Endothelial cell of umbilical vein (primary cell): ENCODE measurements around the gene DGKI. TPM values are rescaled to one million over a fixed set of nuclear protein-coding genes. Genes with fewer than 3 reads are reported as not detected.

ENCODE experiments used
- BruUV-seq: library from RNA; stranded (reverse); fragments of 400-500 nt; replicated peaks from 2 replicates; lab custom pipeline; 2021; lab: Mats Ljungman, UMichigan
- CTCF ChIA-PET: fragments of 300-600, 350-600 bp; sonication (Branson Sonifier 250); formaldehyde crosslinking; loops from one replicate; lab custom pipeline; 2021; ENCODE audit warnings: antibody characterized with exemption, inconsistent platforms; lab: Charles Lee
- POLR2A ChIA-PET: fragments of 300-600, 350-600 bp; sonication (Branson Sonifier 250); formaldehyde crosslinking; loops from one replicate; lab custom pipeline; 2021; ENCODE audit warnings: antibody characterized with exemption, inconsistent platforms; lab: Charles Lee
- DNase-seq: peaks from one replicate; pipeline ENCODE4 v3.0.0-alpha.2; 2011; ENCODE audit warnings: low read depth, low spot score
- FAIRE-seq: peaks from 2 replicates; lab custom pipeline; 2011; peaks lifted over from hg19 to GRCh38; lab: Jason Lieb, UNC
- H2AFZ ChIP-seq: 2 replicates; pipeline ENCODE4 v1.6.0; 2012; ENCODE audit warnings: low read depth, low read length, control low read depth, inconsistent platforms
- H3K27ac ChIP-seq: 2 replicates; pipeline ENCODE4 v1.5.1; 2011; ENCODE audit warnings: low read depth, mild to moderate bottlenecking, control low read depth, low read length, moderate library complexity; ENCODE audit not compliant: insufficient read depth
- H3K27me3 ChIP-seq, 2 experiments: 2 replicates each; pipeline versions ENCODE4 v1.6.0 to v1.6.1; 2011; ENCODE audit warnings: low read length in 2 of 2, mixed read lengths in 1 of 2; ENCODE audit not compliant: control insufficient read depth in 2 of 2, insufficient read depth in 2 of 2
- H3K36me3 ChIP-seq, 2 experiments: 2 replicates in 1 of 2; 3 replicates in 1 of 2; pipeline ENCODE4 v1.5.1; 2011; ENCODE audit warnings: low read length in 2 of 2, mild to moderate bottlenecking in 1 of 2, moderate library complexity in 1 of 2; ENCODE audit not compliant: control insufficient read depth in 2 of 2, insufficient read depth in 2 of 2; ENCODE audit errors: extremely low read depth in 1 of 2
- H3K4me1 ChIP-seq: 3 replicates; pipeline ENCODE4 v1.5.1; 2011; ENCODE audit warnings: mild to moderate bottlenecking, low read length; ENCODE audit not compliant: control insufficient read depth, insufficient read depth; ENCODE audit errors: extremely low read depth
- H3K4me2 ChIP-seq: 2 replicates; pipeline ENCODE4 v1.6.1; 2011; ENCODE audit warnings: low read length, control low read depth, mixed read lengths; ENCODE audit not compliant: insufficient read depth
- H3K4me3 ChIP-seq, 3 experiments: fragments of 200-600 bp in 1 of 3; sonication (generic), shearing (Covaris generic) in 1 of 3; replicated peaks in 1 of 3; 2 replicates each; pipeline ENCODE4 v1.5.1; 2011 to 2016; ENCODE audit warnings: control low read depth in 3 of 3, low read length in 3 of 3, mild to moderate bottlenecking in 2 of 3, inconsistent platforms in 1 of 3, low read depth in 1 of 3, moderate library complexity in 1 of 3; ENCODE audit not compliant: insufficient read depth in 1 of 3
- H3K79me2 ChIP-seq: 2 replicates; pipeline ENCODE4 v1.6.0; 2012; ENCODE audit warnings: low read length, inconsistent platforms; ENCODE audit not compliant: control insufficient read depth, insufficient read depth
- H3K9ac ChIP-seq: replicated peaks from 2 replicates; pipeline ENCODE3; 2011; ENCODE audit warnings: low read length, control low read depth; ENCODE audit not compliant: insufficient read depth; ENCODE audit errors: extremely low read depth
- H3K9me1 ChIP-seq: replicated peaks from 3 replicates; pipeline ENCODE4 v1.6.0; 2011; ENCODE audit warnings: mild to moderate bottlenecking, low read length; ENCODE audit not compliant: control insufficient read depth, insufficient read depth; ENCODE audit errors: extremely low read depth
- H3K9me3 ChIP-seq: replicated peaks from 2 replicates; pipeline ENCODE4 v1.5.1; 2012; ENCODE audit warnings: low read length, inconsistent platforms; ENCODE audit not compliant: control insufficient read depth, insufficient read depth
- H4K20me1 ChIP-seq: replicated peaks from 2 replicates; pipeline ENCODE3; 2011; ENCODE audit warnings: mild to moderate bottlenecking, low read length; ENCODE audit not compliant: control insufficient read depth, insufficient read depth; ENCODE audit errors: extremely low read depth
- CTCF ChIP-seq, 2 donors: IDR thresholded peaks; 1 replicate in 1 of 2; 2 replicates in 1 of 2; pipeline ENCODE4 v1.5.1; 2011; ENCODE audit warnings: low read length in 2 of 2, mild to moderate bottlenecking in 2 of 2, moderate library complexity in 2 of 2, control low read depth in 1 of 2, inconsistent platforms in 1 of 2, low read depth in 1 of 2; ENCODE audit not compliant: insufficient read depth in 1 of 2; ENCODE audit errors: extremely low read depth in 1 of 2
- EZH2 ChIP-seq: IDR thresholded peaks from 2 replicates; pipeline ENCODE4 v1.6.1; 2012; ENCODE audit warnings: borderline replicate concordance, low read depth, mild to moderate bottlenecking, moderate library complexity, low read length, inconsistent platforms; ENCODE audit not compliant: severe bottlenecking
- FOS ChIP-seq: IDR thresholded peaks from 2 replicates; pipeline ENCODE4 v1.6.1; 2011; ENCODE audit warnings: mild to moderate bottlenecking, low read length, moderate library complexity, borderline replicate concordance; ENCODE audit not compliant: insufficient read depth
- GATA2 ChIP-seq: IDR thresholded peaks from 2 replicates; pipeline ENCODE4 v1.7.0; 2011; ENCODE audit warnings: low read depth, mild to moderate bottlenecking, moderate library complexity, mixed read lengths, low read length; ENCODE audit not compliant: insufficient read length, insufficient read depth
- MYC ChIP-seq: IDR thresholded peaks from one replicate; pipeline ENCODE4 v1.6.1; 2011; ENCODE audit warnings: mild to moderate bottlenecking, low read depth, low read length
- POLR2A ChIP-seq: IDR thresholded peaks from 2 replicates; pipeline ENCODE4 v1.6.1; 2012; ENCODE audit warnings: low read depth, mild to moderate bottlenecking, control low read depth, low read length
- POLR2AphosphoS5 ChIP-seq: IDR thresholded peaks from 2 replicates; pipeline ENCODE4 v1.6.1; 2012; ENCODE audit warnings: low read depth, mild to moderate bottlenecking, control low read depth, low read length, moderate library complexity; ENCODE audit not compliant: insufficient read depth
- dilution Hi-C: fragments of 300-500 bp; cut with MboI; formaldehyde crosslinking; loops from one replicate; pipeline ENCODE4 v1.15.0; 2019; ENCODE audit warnings: low sequenced_read_pairs; ENCODE audit not compliant: extremely low pct_ligation_motif_present
- intact Hi-C: fragments of 100-400 bp; cut with micrococcal nuclease; formaldehyde crosslinking; loops from one replicate; pipeline ENCODE4 v1.10.0; 2022
- polyA plus RNA-seq, 4 experiments: library from polyadenylated mRNA; depleted of rRNA in 3 of 4; stranded (reverse) in 3 of 4; unstranded in 1 of 4; fragments of >200 nt; gene quantifications; 2 replicates each; pipeline versions ENCODE4 v1.2.1 to v1.2.3, GENCODE V29; 2011 to 2012; ENCODE audit warnings: missing spikeins in 1 of 4
- total RNA-seq: library from RNA; stranded (reverse); gene quantifications from 2 replicates; pipeline ENCODE4 v1.2.3, GENCODE V29; 2021
- TF ChIP-seq, protein P1 (sequence below): IDR thresholded peaks from 2 replicates; pipeline ENCODE4 v1.6.1; 2011; ENCODE audit not compliant: insufficient read depth, insufficient read length

DGKI gene
- total and polyA plus RNA-seq, 2 donors (not counting 3 experiments of a cell fraction or from before 2014, with no cell fraction given) = 0.11 to 0.51 TPM

DNA sequence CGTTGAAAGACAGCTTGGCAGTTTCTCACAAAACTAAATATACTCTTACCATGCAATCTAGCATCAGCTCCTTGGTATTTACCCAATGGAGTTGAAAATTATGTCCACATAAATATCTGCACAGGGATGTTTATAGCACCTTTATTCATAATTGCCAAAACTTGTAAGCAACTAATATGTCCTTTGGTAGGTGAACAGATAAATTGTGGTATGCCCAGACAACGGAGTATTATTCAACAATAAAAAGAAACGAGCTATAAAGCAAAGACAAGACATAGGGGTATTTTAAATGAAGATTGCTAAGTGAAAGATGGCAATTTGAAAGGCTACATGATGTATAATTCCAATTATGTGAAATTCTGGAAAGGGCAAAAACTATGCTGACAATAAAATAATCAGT lies 340.7 kb downstream of the DGKI start:
- FAIRE-seq (no peak), DNase-seq (no peak)
- Histone ChIP-seq H3K79me2 (no peaks in the 10 kb centered on the region), H3K36me3 (no peaks in the 10 kb centered on the region), H3K27ac (no peak overlapping the region), H3K9me3 (no peaks in the 10 kb centered on the region), H3K4me2 (no peak overlapping the region), H2AFZ (no peak overlapping the region), H3K9me1 (no peaks in the 10 kb centered on the region), H3K4me3 (no peak overlapping the region), H4K20me1 (no peaks in the 10 kb centered on the region), H3K4me1 (peaks cover 15% of the 10 kb centered on the region), H3K9ac (no peak overlapping the region), H3K27me3 (no peaks in the 10 kb centered on the region)
- dilution Hi-C loops (no loop called here), intact Hi-C loops (no loop called here)
- ChIA-PET POLR2A (no interaction called here), CTCF (no interaction called here)
- TF ChIP-seq, protein P1, sequence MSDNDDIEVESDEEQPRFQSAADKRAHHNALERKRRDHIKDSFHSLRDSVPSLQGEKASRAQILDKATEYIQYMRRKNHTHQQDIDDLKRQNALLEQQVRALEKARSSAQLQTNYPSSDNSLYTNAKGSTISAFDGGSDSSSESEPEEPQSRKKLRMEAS = no peak
- TF ChIP-seq MYC (no peak), CTCF (IDR thresholded peaks at IDR 0.05; ENCODE audit: extremely low read depth in 1 of 2, insufficient read depth in 1 of 2, low read depth in 1 of 2, low read length in 2 of 2) (no peak), GATA2 (no peak), FOS (no peak), POLR2A (no peak), EZH2 (no peak), POLR2AphosphoS5 (no peak)
- BruUV-seq = no TSS peak
